ENCODE results near the gene PDZD4. TPM values are rescaled to one million over a fixed set of nuclear protein-coding genes. Genes with fewer than 3 reads are reported as not detected.

The PDZD4 gene
- total RNA-seq (2022) (1.3 and 1.8 TPM in 2 replicates), Bru-seq, nascent RNA (percentile 16 among the genes with signal in this experiment), BruChase-seq, experiment 1, labeled RNA remaining after a 2-hour chase (percentile 17 among the genes with signal in this experiment), BruChase-seq, experiment 2, labeled RNA remaining after a 6-hour chase (percentile 28 among the genes with signal in this experiment)
- long read RNA-seq, result 0 reads

- Mint-ChIP-seq H3K36me3 (ENCODE audit: insufficient read depth, unreplicated experiment) (no peaks in the 10 kb centered on the region), H3K4me3 (ENCODE audit: unreplicated experiment) (peak within 1 kb of the TSS; percentile 33), H3K4me1 (ENCODE audit: low read depth, unreplicated experiment) (no peaks in the 10 kb centered on the region), H3K27me3 (ENCODE audit: insufficient read depth, unreplicated experiment) (no peaks in the 10 kb centered on the region), H3K9me3 (ENCODE audit: unreplicated experiment) (no peaks in the 10 kb centered on the region), H3K27ac (ENCODE audit: unreplicated experiment) (no peak within 1 kb of the TSS)
- Histone ChIP-seq H3K36me3 (ENCODE audit: control insufficient read depth, insufficient read depth, low read length) (no peaks in the 10 kb centered on the region), H3K9me3 (no peaks in the 10 kb centered on the region), H3K4me1 (no peaks in the 10 kb centered on the region), H3K4me3 (ENCODE audit: low read depth, low read length) (peak within 1 kb of the TSS; percentile 21), H3K27me3 (replicated peaks; ENCODE audit: control insufficient read depth, insufficient read depth, low read length) (no peaks in the 10 kb centered on the region; the same call in 1 of the 2 replicates)
- intact Hi-C loops (cut with micrococcal nuclease; ENCODE audit: unreplicated experiment), result no loop called here
- no TSS peak for BruUV-seq (replicated peaks)
- CTCF ChIA-PET, result no interaction called here
- no peak for DNase-seq
- TF ChIP-seq, protein P1, sequence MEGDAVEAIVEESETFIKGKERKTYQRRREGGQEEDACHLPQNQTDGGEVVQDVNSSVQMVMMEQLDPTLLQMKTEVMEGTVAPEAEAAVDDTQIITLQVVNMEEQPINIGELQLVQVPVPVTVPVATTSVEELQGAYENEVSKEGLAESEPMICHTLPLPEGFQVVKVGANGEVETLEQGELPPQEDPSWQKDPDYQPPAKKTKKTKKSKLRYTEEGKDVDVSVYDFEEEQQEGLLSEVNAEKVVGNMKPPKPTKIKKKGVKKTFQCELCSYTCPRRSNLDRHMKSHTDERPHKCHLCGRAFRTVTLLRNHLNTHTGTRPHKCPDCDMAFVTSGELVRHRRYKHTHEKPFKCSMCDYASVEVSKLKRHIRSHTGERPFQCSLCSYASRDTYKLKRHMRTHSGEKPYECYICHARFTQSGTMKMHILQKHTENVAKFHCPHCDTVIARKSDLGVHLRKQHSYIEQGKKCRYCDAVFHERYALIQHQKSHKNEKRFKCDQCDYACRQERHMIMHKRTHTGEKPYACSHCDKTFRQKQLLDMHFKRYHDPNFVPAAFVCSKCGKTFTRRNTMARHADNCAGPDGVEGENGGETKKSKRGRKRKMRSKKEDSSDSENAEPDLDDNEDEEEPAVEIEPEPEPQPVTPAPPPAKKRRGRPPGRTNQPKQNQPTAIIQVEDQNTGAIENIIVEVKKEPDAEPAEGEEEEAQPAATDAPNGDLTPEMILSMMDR (IDR thresholded peaks at IDR 0.05; ENCODE audit: insufficient read depth in 1 of 2, low read depth in 1 of 2, low read length in 1 of 2, severe bottlenecking in 1 of 2, unreplicated experiment in 1 of 2), result no peak
- POLR2A ChIA-PET, result no interaction called here
Observed at GRCh38 chrX:153829799-153830639, at the start of gene PDZD4. TSS of gene PDZD4 (minus strand) at chrX:153830544. CDS start at chrX:153830298, 246 bp downstream.

DNA sequence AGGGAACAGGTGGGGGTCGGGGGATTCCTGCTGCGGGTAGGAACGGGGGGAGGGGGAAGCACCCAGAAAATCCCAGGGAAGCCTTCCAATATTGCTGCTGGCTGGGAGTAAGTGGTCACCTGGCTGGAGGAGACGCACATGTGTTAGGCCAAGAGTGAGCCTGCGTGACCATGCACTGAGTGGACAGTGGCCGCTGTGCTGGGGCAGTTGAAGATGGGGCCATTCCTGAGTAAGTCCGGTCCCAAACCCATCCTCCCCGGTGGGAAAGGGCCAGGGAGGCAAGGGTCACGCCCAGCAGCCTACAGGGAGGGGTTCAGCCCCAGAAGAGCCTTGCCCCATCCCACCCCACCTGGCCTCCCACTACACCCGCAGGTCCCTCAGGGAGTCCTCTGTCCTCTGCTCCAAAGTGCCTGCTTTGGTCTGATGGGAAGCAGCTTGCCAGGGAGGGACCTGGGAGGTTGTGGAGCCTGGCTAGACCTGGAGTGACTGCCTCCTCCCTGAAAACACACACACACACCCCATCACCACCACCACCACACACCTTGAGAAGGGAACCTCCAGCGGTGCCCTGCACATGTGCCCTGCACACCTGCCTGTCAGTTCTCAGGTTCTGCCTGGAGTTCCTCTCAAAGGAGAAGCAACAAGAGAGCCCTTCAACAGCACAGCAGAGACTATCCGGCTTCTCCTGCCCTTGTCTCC is 49.5 kb upstream of the PDZD4 start:
- no peak for DNase-seq
- Mint-ChIP-seq H3K4me3 (ENCODE audit: unreplicated experiment) (no peak overlapping the region), H3K36me3 (ENCODE audit: insufficient read depth, unreplicated experiment) (no peaks in the 10 kb centered on the region), H3K9me3 (ENCODE audit: unreplicated experiment) (no peaks in the 10 kb centered on the region), H3K27me3 (ENCODE audit: insufficient read depth, unreplicated experiment) (no peaks in the 10 kb centered on the region), H3K4me1 (ENCODE audit: low read depth, unreplicated experiment) (no peaks in the 10 kb centered on the region), H3K27ac (ENCODE audit: unreplicated experiment) (no peak overlapping the region)
- H3K27me3 ChIP-seq (replicated peaks; ENCODE audit: control insufficient read depth, insufficient read depth, low read length), result no peaks in the 10 kb centered on the region
- ChIA-PET CTCF (no interaction called here), POLR2A (no interaction called here)
- H3K36me3 ChIP-seq (ENCODE audit: control insufficient read depth, insufficient read depth, low read length), result no peaks in the 10 kb centered on the region
- H3K9me3 ChIP-seq, result no peaks in the 10 kb centered on the region
- TF ChIP-seq, protein P1 (IDR thresholded peaks at IDR 0.05; ENCODE audit: insufficient read depth in 1 of 2, low read depth in 1 of 2, low read length in 1 of 2, severe bottlenecking in 1 of 2, unreplicated experiment in 1 of 2), result no peak
- intact Hi-C loops (cut with micrococcal nuclease; ENCODE audit: unreplicated experiment), result loop anchor here (10.0 kb wide), 1 partner anchor 65 kb away; no protein-coding TSS in a partner anchor
- H3K4me3 ChIP-seq (ENCODE audit: low read depth, low read length), result no peak overlapping the region
- no TSS peak for BruUV-seq (replicated peaks)
- peaks cover 14% of the 10 kb centered on the region; the same call in 1 of the 2 replicates for H3K4me1 ChIP-seq

DNA sequence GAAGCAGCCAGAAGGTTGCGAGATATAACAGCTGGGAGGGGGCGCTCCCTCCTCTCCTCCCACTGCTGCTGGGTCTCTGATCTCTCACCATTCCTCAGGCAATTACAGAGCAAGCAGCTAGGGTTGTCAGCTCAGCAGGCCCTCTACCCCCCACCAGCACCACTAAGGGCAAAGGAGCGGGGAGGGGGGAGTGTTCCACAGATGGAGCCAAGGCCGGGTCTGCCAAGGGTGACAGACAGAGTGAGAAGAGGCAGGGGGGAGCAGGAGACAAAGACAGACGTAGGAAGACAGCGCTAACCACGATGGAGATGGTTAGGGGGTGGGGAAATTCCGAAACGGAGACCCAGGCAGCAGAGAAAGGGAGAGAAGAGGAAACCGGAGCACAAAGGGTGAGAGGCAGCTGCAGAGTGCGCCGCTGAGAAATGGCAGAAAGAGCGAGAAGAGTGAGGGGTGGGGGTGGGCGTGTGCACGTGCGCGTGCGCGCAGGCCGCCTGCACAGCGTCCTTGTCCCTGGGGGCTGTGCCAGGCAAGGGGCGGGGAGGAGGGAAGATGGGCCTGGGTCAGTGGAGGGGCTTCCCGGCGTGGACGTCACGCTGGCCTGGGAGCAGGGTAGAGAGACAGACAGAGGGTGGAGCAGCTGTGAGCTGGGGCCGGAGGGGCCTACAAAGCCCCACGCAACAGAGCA is 48.8 kb upstream of the PDZD4 start:
- TF ChIP-seq, protein P1 (IDR thresholded peaks at IDR 0.05; ENCODE audit: insufficient read depth in 1 of 2, low read depth in 1 of 2, low read length in 1 of 2, severe bottlenecking in 1 of 2, unreplicated experiment in 1 of 2), result no peak
- Histone ChIP-seq H3K27me3 (replicated peaks; ENCODE audit: control insufficient read depth, insufficient read depth, low read length) (no peaks in the 10 kb centered on the region), H3K4me1 (peaks cover 14% of the 10 kb centered on the region; the same call in 1 of the 2 replicates), H3K36me3 (ENCODE audit: control insufficient read depth, insufficient read depth, low read length) (no peaks in the 10 kb centered on the region), H3K9me3 (no peaks in the 10 kb centered on the region), H3K4me3 (ENCODE audit: low read depth, low read length) (no peak overlapping the region)
- Mint-ChIP-seq H3K4me3 (ENCODE audit: unreplicated experiment) (no peak overlapping the region), H3K27me3 (ENCODE audit: insufficient read depth, unreplicated experiment) (no peaks in the 10 kb centered on the region), H3K27ac (ENCODE audit: unreplicated experiment) (no peak overlapping the region), H3K9me3 (ENCODE audit: unreplicated experiment) (no peaks in the 10 kb centered on the region), H3K4me1 (ENCODE audit: low read depth, unreplicated experiment) (no peaks in the 10 kb centered on the region), H3K36me3 (ENCODE audit: insufficient read depth, unreplicated experiment) (no peaks in the 10 kb centered on the region)
- CTCF ChIA-PET, result no interaction called here
- intact Hi-C loops (cut with micrococcal nuclease; ENCODE audit: unreplicated experiment), result no loop called here
- no TSS peak for BruUV-seq (replicated peaks)
- DNase-seq, result no peak
- POLR2A ChIA-PET, result no interaction called here

Data from Caco-2 (cell line).